ENCODE results near the gene CREB3. TPM values are rescaled to one million over a fixed set of nuclear protein-coding genes. Genes with fewer than 3 reads are reported as not detected.

CREB3 gene
- total and polyA plus RNA-seq, 2 of the 4 experiments (the other 2 are of a cell fraction) = 60.7 to 106 TPM

DNA sequence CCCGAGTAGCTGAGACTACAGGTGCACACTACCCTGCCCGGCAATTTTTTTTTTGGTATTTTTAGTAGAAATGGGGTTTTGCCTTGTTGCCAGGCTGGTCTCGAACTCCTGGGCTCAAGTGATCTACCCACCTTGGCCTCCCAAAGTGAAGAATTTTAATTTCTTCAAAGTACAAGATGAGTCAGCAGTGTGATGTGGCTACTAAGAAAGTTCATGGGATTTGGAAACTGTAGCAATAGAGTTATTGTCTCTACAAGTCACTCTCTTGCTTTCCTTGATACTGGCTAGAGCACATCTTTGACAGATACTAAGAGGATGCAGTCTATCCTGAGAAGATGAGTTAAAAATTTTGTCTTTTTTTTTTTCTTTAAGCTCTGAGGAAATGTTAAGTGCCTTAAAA lies 1.6 kb downstream of the CREB3 start:
- peaks cover 8% of the 10 kb centered on the region for H3K4me1 ChIP-seq (ENCODE audit: control insufficient read depth, insufficient read depth, low read length)
- no peak overlapping the region for H2BK15ac ChIP-seq (ENCODE audit: low read depth, low read length)
- intact Hi-C loops (cut with micrococcal nuclease) (no loop called here), in situ Hi-C loops (cut with MboI; ENCODE audit: low sequenced_read_pairs) (no loop called here), dilution Hi-C loops (cut with HindIII; ENCODE audit: low sequenced_read_pairs, unreplicated experiment) (no loop called here)
- no peak overlapping the region for H3K18ac ChIP-seq (ENCODE audit: low read depth, low read length)
- H2AK9ac ChIP-seq (replicated peaks; ENCODE audit: low read depth, low read length, poor library complexity) = no peak overlapping the region
- no peak overlapping the region for H4K8ac ChIP-seq (ENCODE audit: low read depth in 2 of 2, low read length in 2 of 2)
- no peak overlapping the region for H2AK5ac ChIP-seq (ENCODE audit: low read depth, low read length)
- no peak overlapping the region for H3K23ac ChIP-seq (ENCODE audit: low read depth, low read length)
- no peak overlapping the region for H3K27ac ChIP-seq (ENCODE audit: insufficient read depth, low read length)
- H2BK120ac ChIP-seq (ENCODE audit: low read depth, low read length) = no peak overlapping the region
- CTCF ChIA-PET = interaction anchor here (0.6 to 1.2 kb wide), 4 partner anchors 13 to 719 kb away, joined by 3 to 4 read pairs (median 4); no protein-coding TSS in a partner anchor
- no peak overlapping the region for H3K4me3 ChIP-seq (ENCODE audit: insufficient read depth, low read depth, low read length)
- H3K36me3 ChIP-seq (ENCODE audit: control insufficient read depth, insufficient read depth, low read length) = peaks cover 35% of the 10 kb centered on the region
- H2BK20ac ChIP-seq (ENCODE audit: low read depth, low read length) = no peak overlapping the region
- H3K9me3 ChIP-seq (ENCODE audit: control insufficient read depth, insufficient read depth, low read length) = no peaks in the 10 kb centered on the region
- no peak overlapping the region for H3K56ac ChIP-seq (ENCODE audit: extremely low read depth, insufficient read depth, low read length)
- H2BK5ac ChIP-seq (ENCODE audit: low read depth, low read length, poor library complexity, severe bottlenecking) = no peak overlapping the region
- BruUV-seq (replicated peaks) = no TSS peak
- peak; percentile 31 for DNase-seq
- WGBS, 2 experiments (ENCODE audit: extremely low coverage in 2 of 2, insufficient read length in 1 of 2) = no CpG with 5 or more reads among the region's 3 CpGs
- POLR2A ChIA-PET (ENCODE audit: unreplicated experiment) = no interaction called here
- H4K91ac ChIP-seq (ENCODE audit: insufficient read depth, low read depth, low read length) = no peak overlapping the region
- ATAC-seq (ENCODE audit: low read depth) = no peak
- H3K4ac ChIP-seq (ENCODE audit: low read depth, low read length) = no peak overlapping the region
- no peak overlapping the region for H3K14ac ChIP-seq (replicated peaks; ENCODE audit: low read depth, low read length)
- H4K20me1 ChIP-seq (ENCODE audit: insufficient read depth, low read length) = peaks cover 32% of the 10 kb centered on the region
- H3K9me1 ChIP-seq (ENCODE audit: insufficient read depth, low read length) = peaks cover 3% of the 10 kb centered on the region; the same call in 1 of the 2 replicates
- TF ChIP-seq MAFK (IDR thresholded peaks at IDR 0.05; ENCODE audit: low read depth, low read length) (peak; percentile 2; the same call in 1 of the 2 replicates), RCOR1 (IDR thresholded peaks at IDR 0.05; ENCODE audit: insufficient replicate concordance, low read length) (no peak)
- no peak overlapping the region for H2AFZ ChIP-seq (replicated peaks; ENCODE audit: low read length, poor library complexity)
- no peaks in the 10 kb centered on the region for H3K27me3 ChIP-seq (ENCODE audit: control insufficient read depth, insufficient read depth, low read length)
- no peak overlapping the region for H3K4me2 ChIP-seq (ENCODE audit: low read depth, low read length)
- no peak overlapping the region for H4K5ac ChIP-seq (ENCODE audit: low read depth, low read length)
- peaks cover 19 to 78% of the 10 kb centered on the region in 2 experiments for H3K79me1 ChIP-seq (ENCODE audit: low read depth in 1 of 2, low read length in 2 of 2)
- no peak overlapping the region for H3K9ac ChIP-seq (ENCODE audit: low read depth, low read length)

Measured in IMR-90 (cell line).